WTC11 (cell line): ENCODE results near the gene ADCY10. TPM values are rescaled to one million over a fixed set of nuclear protein-coding genes. Genes with fewer than 3 reads are reported as not detected.

Source experiments
- ATAC-seq: fragments of 200-7000 bp; cut with Tn5 transposase; 2 replicates; pipeline ENCODE4 v1.10.0; 2021; ENCODE audit warnings: mild to moderate bottlenecking, moderate library complexity
- CTCF ChIA-PET: fragments of 300-600 bp; sonication (Branson Sonifier 250); formaldehyde crosslinking; loops from one replicate; lab custom pipeline; 2021; ENCODE audit warnings: antibody characterized with exemption; lab: Charles Lee
- POLR2A ChIA-PET: fragments of 350-600 bp; sonication (Branson Sonifier 250); formaldehyde crosslinking; loops from one replicate; lab custom pipeline; 2021; ENCODE audit warnings: antibody characterized with exemption; lab: Charles Lee
- DNase-seq: peaks from one replicate; pipeline ENCODE4 v3.0.0; 2021; ENCODE audit warnings: low spot score
- H3K27ac Mint-ChIP-seq: 2 replicates; pipeline ENCODE4 v1.8.0; 2021; ENCODE audit warnings: mixed read lengths
- H3K27me3 Mint-ChIP-seq: 2 replicates; pipeline ENCODE4 v1.8.0; 2021; ENCODE audit warnings: low read depth, mild to moderate bottlenecking, moderate library complexity, mixed read lengths
- H3K36me3 Mint-ChIP-seq: 2 replicates; pipeline ENCODE4 v1.8.0; 2021; ENCODE audit warnings: mixed read lengths
- H3K4me1 Mint-ChIP-seq: 2 replicates; pipeline ENCODE4 v1.8.0; 2022; ENCODE audit warnings: mixed read lengths
- H3K4me3 Mint-ChIP-seq: 2 replicates; pipeline ENCODE4 v1.8.0; 2021; ENCODE audit warnings: mild to moderate bottlenecking, moderate library complexity, mixed read lengths
- H3K9me3 Mint-ChIP-seq: 2 replicates; pipeline ENCODE4 v1.8.0; 2021; ENCODE audit warnings: mixed read lengths
- AR ChIP-seq: fragments of 250-450 bp; sonication (Bioruptor Pico); IDR thresholded peaks from 2 replicates; pipeline ENCODE4 v1.9.0; 2021; ENCODE audit warnings: mild to moderate bottlenecking
- ATF1 ChIP-seq: sonication (generic); formaldehyde crosslinking; IDR thresholded peaks from 2 replicates; pipeline ENCODE4 v1.8.1; 2023; ENCODE audit warnings: mild to moderate bottlenecking, moderate library complexity, missing genetic modification reagents
- ATF3 ChIP-seq: sonication (generic); formaldehyde crosslinking; conservative IDR thresholded peaks from 2 replicates; pipeline ENCODE4 v1.8.1; 2022; ENCODE audit warnings: mild to moderate bottlenecking, missing genetic modification reagents
- CREM ChIP-seq: sonication (generic); formaldehyde crosslinking; IDR thresholded peaks from 2 replicates; pipeline ENCODE4 v1.8.1; 2022; ENCODE audit warnings: mild to moderate bottlenecking, missing genetic modification reagents, moderate library complexity
- EMX1 ChIP-seq: fragments of 250-450 bp; sonication (Bioruptor Pico); IDR thresholded peaks from 2 replicates; pipeline ENCODE4 v1.8.0; 2021; ENCODE audit warnings: mild to moderate bottlenecking
- ESRRA ChIP-seq: sonication (generic); formaldehyde crosslinking; IDR thresholded peaks from 2 replicates; pipeline ENCODE4 v1.8.1; 2022; ENCODE audit warnings: mild to moderate bottlenecking, missing genetic modification reagents, borderline replicate concordance
- FOXK1 ChIP-seq: sonication (generic); formaldehyde crosslinking; IDR thresholded peaks from 2 replicates; pipeline ENCODE4 v1.8.0; 2022; ENCODE audit warnings: mild to moderate bottlenecking, moderate library complexity, missing genetic modification reagents
- FOXP1 ChIP-seq: sonication (generic); formaldehyde crosslinking; IDR thresholded peaks from 2 replicates; pipeline ENCODE4 v1.8.0; 2022; ENCODE audit warnings: missing genetic modification reagents, mild to moderate bottlenecking, moderate library complexity, borderline replicate concordance
- KAT7 ChIP-seq: sonication (generic); formaldehyde crosslinking; IDR thresholded peaks from 2 replicates; pipeline ENCODE4 v1.8.1; 2023; ENCODE audit warnings: missing genetic modification reagents, mild to moderate bottlenecking, borderline replicate concordance
- MLX ChIP-seq: sonication (generic); formaldehyde crosslinking; IDR thresholded peaks from 2 replicates; pipeline ENCODE4 v1.8.1; 2023; ENCODE audit warnings: mild to moderate bottlenecking, missing genetic modification reagents, moderate library complexity
- MYBL2 ChIP-seq: sonication (generic); formaldehyde crosslinking; IDR thresholded peaks from 2 replicates; pipeline ENCODE4 v1.8.1; 2023; ENCODE audit warnings: mild to moderate bottlenecking, moderate library complexity, missing genetic modification reagents
- NFE2L1 ChIP-seq: sonication (generic); formaldehyde crosslinking; IDR thresholded peaks from 2 replicates; pipeline ENCODE4 v1.8.1; 2023; ENCODE audit warnings: missing genetic modification reagents
- NFYB ChIP-seq: sonication (generic); formaldehyde crosslinking; conservative IDR thresholded peaks from 2 replicates; pipeline ENCODE4 v1.8.0; 2022; ENCODE audit warnings: low read depth, missing genetic modification reagents
- NR1H2 ChIP-seq: sonication (generic); formaldehyde crosslinking; IDR thresholded peaks from 2 replicates; pipeline ENCODE4 v1.9.0; 2021; ENCODE audit warnings: mild to moderate bottlenecking, moderate library complexity, missing genetic modification reagents
- OVOL2 ChIP-seq: fragments of 250-450 bp; sonication (Bioruptor Pico); IDR thresholded peaks from 2 replicates; pipeline ENCODE4 v1.9.0; 2021; ENCODE audit warnings: mild to moderate bottlenecking, borderline replicate concordance
- PRRX2 ChIP-seq: fragments of 250-450 bp; sonication (Bioruptor Pico); IDR thresholded peaks from 2 replicates; pipeline ENCODE4 v1.8.0; 2021; ENCODE audit warnings: mild to moderate bottlenecking
- SMAD3 ChIP-seq: sonication (generic); formaldehyde crosslinking; IDR thresholded peaks from 2 replicates; pipeline ENCODE4 v1.8.0; 2022; ENCODE audit warnings: missing genetic modification reagents, mild to moderate bottlenecking, borderline replicate concordance
- TCF7 ChIP-seq: sonication (generic); formaldehyde crosslinking; IDR thresholded peaks from 2 replicates; pipeline ENCODE4 v1.8.0; 2022; ENCODE audit warnings: mild to moderate bottlenecking, low read depth, missing genetic modification reagents, moderate library complexity
- ZNF121 ChIP-seq: sonication (generic); formaldehyde crosslinking; IDR thresholded peaks from 2 replicates; pipeline ENCODE4 v1.8.0; 2023; ENCODE audit warnings: missing genetic modification reagents
- ZNF138 ChIP-seq: sonication (generic); formaldehyde crosslinking; conservative IDR thresholded peaks from 2 replicates; pipeline ENCODE4 v1.8.1; 2022; ENCODE audit warnings: mild to moderate bottlenecking, moderate library complexity, missing genetic modification reagents
- ZNF219 ChIP-seq: sonication (generic); formaldehyde crosslinking; IDR thresholded peaks from 2 replicates; pipeline ENCODE4 v1.8.0; 2023; ENCODE audit warnings: missing genetic modification reagents, mild to moderate bottlenecking, borderline replicate concordance
- ZNF263 ChIP-seq: sonication (generic); formaldehyde crosslinking; IDR thresholded peaks from 2 replicates; pipeline ENCODE4 v1.8.1; 2022; ENCODE audit warnings: low read depth, mild to moderate bottlenecking, moderate library complexity, missing genetic modification reagents
- ZNF396 ChIP-seq: fragments of 250-450 bp; sonication (Bioruptor Pico); IDR thresholded peaks from 2 replicates; pipeline ENCODE4 v1.8.0; 2021; ENCODE audit warnings: mild to moderate bottlenecking, moderate library complexity, borderline replicate concordance
- ZNF512 ChIP-seq: sonication (generic); formaldehyde crosslinking; IDR thresholded peaks from 2 replicates; pipeline ENCODE4 v1.8.1; 2022; ENCODE audit warnings: missing genetic modification reagents, borderline replicate concordance
- total RNA-seq: library from RNA; stranded (reverse); gene quantifications from 3 replicates; pipeline ENCODE4 v1.2.3, GENCODE V29; 2021
- TF ChIP-seq, protein P1 (sequence below): sonication (generic); formaldehyde crosslinking; IDR thresholded peaks from 2 replicates; pipeline ENCODE4 v1.8.0; 2022; ENCODE audit warnings: mild to moderate bottlenecking, missing genetic modification reagents
- TF ChIP-seq, protein P2 (sequence below): sonication (generic); formaldehyde crosslinking; IDR thresholded peaks from 2 replicates; pipeline ENCODE4 v1.8.1; 2023; ENCODE audit warnings: mild to moderate bottlenecking, missing genetic modification reagents
- TF ChIP-seq, protein P3 (sequence below): sonication (generic); formaldehyde crosslinking; IDR thresholded peaks from 2 replicates; pipeline ENCODE4 v1.8.0; 2022; ENCODE audit warnings: mild to moderate bottlenecking, missing genetic modification reagents

Gene ADCY10
- total RNA-seq, 1 experiment from 2014 or later, result 0.07 TPM

- CTCF ChIA-PET, result interaction anchor here (0.6 to 1.4 kb wide), 7 partner anchors 13 to 178 kb away, joined by 3 to 7 read pairs (median 3); partner anchors contain the start of gene DCAF6
- TF ChIP-seq ESRRA (CRISPR knock-in tag), result no peak
- no peak for TF ChIP-seq FOXP1 (CRISPR knock-in tag)
- no peak for TF ChIP-seq MYBL2 (CRISPR knock-in tag)
- no peak for TF ChIP-seq NFYB (CRISPR knock-in tag)
- TF ChIP-seq ZNF121 (CRISPR knock-in tag), result no peak
- no peak for TF ChIP-seq FOXK1 (CRISPR knock-in tag)
- no peak for TF ChIP-seq ATF3 (CRISPR knock-in tag)
- no peak for TF ChIP-seq ZNF512 (CRISPR knock-in tag)
- no peak for TF ChIP-seq CREM (CRISPR knock-in tag)
- TF ChIP-seq NFE2L1 (CRISPR knock-in tag), result no peak
- TF ChIP-seq MLX (CRISPR knock-in tag), result no peak
- Mint-ChIP-seq H3K36me3 (peaks cover 13% of the 10 kb centered on the region), H3K27ac (peak overlapping the region; percentile 9; the same call in 1 of the 2 replicates), H3K4me1 (peaks cover 22% of the 10 kb centered on the region), H3K4me3 (no peak overlapping the region), H3K27me3 (no peaks in the 10 kb centered on the region), H3K9me3 (peaks cover 16% of the 10 kb centered on the region)
- ATAC-seq (peak; percentile 72), DNase-seq (no peak)
- POLR2A ChIA-PET, result interaction anchor here (1.0 kb wide), 1 partner anchor 9 kb away, joined by 4 read pairs; the partner anchor contains the start of gene ADCY10
Measured at GRCh38 chr1:167904652-167905130, 9.2 kb downstream of the ADCY10 start.

GRCh38 chr1:167900907-167901306 lies 13.0 kb downstream of the ADCY10 start:
- ATAC-seq (no peak), DNase-seq (no peak)
- no peaks in the 10 kb centered on the region for H3K36me3 Mint-ChIP-seq
- H3K4me1 Mint-ChIP-seq, result peaks cover 17% of the 10 kb centered on the region
- no peaks in the 10 kb centered on the region for H3K9me3 Mint-ChIP-seq
- POLR2A ChIA-PET, result no interaction called here
- H3K27ac Mint-ChIP-seq, result no peak overlapping the region
- CTCF ChIA-PET, result no interaction called here
- no peak overlapping the region for H3K4me3 Mint-ChIP-seq
- H3K27me3 Mint-ChIP-seq, result no peaks in the 10 kb centered on the region
- TF ChIP-seq EMX1 (CRISPR knock-in tag) (no peak), AR (no peak), KAT7 (no peak), ATF1 (CRISPR knock-in tag) (no peak), ZNF263 (CRISPR knock-in tag) (no peak), PRRX2 (CRISPR knock-in tag) (no peak), OVOL2 (CRISPR knock-in tag) (no peak), ZNF138 (CRISPR knock-in tag) (no peak), ZNF396 (CRISPR knock-in tag) (no peak), SMAD3 (CRISPR knock-in tag) (no peak), ZNF219 (CRISPR knock-in tag) (no peak), NR1H2 (CRISPR knock-in tag) (no peak), TCF7 (CRISPR knock-in tag) (no peak)
- TF ChIP-seq, protein P1, sequence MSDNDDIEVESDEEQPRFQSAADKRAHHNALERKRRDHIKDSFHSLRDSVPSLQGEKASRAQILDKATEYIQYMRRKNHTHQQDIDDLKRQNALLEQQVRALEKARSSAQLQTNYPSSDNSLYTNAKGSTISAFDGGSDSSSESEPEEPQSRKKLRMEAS (CRISPR knock-in tag), result no peak
- TF ChIP-seq, protein P2, sequence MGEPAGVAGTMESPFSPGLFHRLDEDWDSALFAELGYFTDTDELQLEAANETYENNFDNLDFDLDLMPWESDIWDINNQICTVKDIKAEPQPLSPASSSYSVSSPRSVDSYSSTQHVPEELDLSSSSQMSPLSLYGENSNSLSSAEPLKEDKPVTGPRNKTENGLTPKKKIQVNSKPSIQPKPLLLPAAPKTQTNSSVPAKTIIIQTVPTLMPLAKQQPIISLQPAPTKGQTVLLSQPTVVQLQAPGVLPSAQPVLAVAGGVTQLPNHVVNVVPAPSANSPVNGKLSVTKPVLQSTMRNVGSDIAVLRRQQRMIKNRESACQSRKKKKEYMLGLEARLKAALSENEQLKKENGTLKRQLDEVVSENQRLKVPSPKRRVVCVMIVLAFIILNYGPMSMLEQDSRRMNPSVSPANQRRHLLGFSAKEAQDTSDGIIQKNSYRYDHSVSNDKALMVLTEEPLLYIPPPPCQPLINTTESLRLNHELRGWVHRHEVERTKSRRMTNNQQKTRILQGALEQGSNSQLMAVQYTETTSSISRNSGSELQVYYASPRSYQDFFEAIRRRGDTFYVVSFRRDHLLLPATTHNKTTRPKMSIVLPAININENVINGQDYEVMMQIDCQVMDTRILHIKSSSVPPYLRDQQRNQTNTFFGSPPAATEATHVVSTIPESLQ (CRISPR knock-in tag), result no peak
- TF ChIP-seq, protein P3, sequence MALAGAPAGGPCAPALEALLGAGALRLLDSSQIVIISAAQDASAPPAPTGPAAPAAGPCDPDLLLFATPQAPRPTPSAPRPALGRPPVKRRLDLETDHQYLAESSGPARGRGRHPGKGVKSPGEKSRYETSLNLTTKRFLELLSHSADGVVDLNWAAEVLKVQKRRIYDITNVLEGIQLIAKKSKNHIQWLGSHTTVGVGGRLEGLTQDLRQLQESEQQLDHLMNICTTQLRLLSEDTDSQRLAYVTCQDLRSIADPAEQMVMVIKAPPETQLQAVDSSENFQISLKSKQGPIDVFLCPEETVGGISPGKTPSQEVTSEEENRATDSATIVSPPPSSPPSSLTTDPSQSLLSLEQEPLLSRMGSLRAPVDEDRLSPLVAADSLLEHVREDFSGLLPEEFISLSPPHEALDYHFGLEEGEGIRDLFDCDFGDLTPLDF, result no peak
